ENCODE measurements around the gene ME2.
"Not testable (repeated sequence)": the region's sequence is repeated elsewhere in the genome, so short reads cannot be mapped to it uniquely, and the experiment has no call there.

Gene ME2

GRCh38 chr18:50967714-50968661 is 89.1 kb downstream of the ME2 start, which contains the start of gene ELAC1:
TSS of gene ELAC1 (plus strand) at chr18:50968040. CDS start at chr18:50974405, 6,365 bp downstream.
- DNase-seq (ENCODE audit: low read depth): peak; percentile 20
- peak within 1 kb of the TSS; percentile 80 for H3K4me3 ChIP-seq (ENCODE audit: low read depth, low read length)
- in situ Hi-C loops (cut with HindIII; ENCODE audit: low sequenced_read_pairs): no loop called here
- no peak for TF ChIP-seq CTCF (IDR thresholded peaks at IDR 0.05; ENCODE audit: low read depth, low read length, missing control alignments)

- no peak overlapping the region for H3K4me3 ChIP-seq (ENCODE audit: low read depth, low read length)
- in situ Hi-C loops (cut with HindIII; ENCODE audit: low sequenced_read_pairs): no loop called here
- TF ChIP-seq CTCF (IDR thresholded peaks at IDR 0.05; ENCODE audit: low read depth, low read length, missing control alignments): no peak
- DNase-seq (ENCODE audit: low read depth): no peak
Observed at GRCh38 chr18:50969448-50969847, 90.5 kb downstream of the ME2 start.

DNA sequence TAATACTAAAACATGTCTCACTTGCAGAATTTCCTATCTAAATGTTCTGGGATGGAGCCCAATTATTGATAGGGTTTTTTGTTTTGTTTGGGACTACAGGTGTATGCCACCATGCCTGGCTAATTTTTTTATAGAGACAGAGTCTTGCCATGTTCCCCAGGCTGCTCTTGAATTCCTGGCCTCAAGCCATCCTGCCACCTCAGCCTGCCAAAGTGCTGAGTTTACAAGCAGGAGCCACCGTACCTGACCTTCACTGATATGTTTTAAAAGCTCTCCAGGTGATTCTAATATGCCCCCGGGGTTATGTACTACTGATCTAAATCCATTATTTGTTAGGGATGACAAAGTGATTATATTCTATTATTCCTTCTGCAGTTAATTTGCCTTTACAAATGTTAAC is 91.1 kb downstream of the ME2 start:
- in situ Hi-C loops (cut with HindIII; ENCODE audit: low sequenced_read_pairs): no loop called here
- TF ChIP-seq CTCF (IDR thresholded peaks at IDR 0.05; ENCODE audit: low read depth, low read length, missing control alignments): no peak
- no peak for DNase-seq (ENCODE audit: low read depth)
- H3K4me3 ChIP-seq (ENCODE audit: low read depth, low read length): no peak overlapping the region

GRCh38 chr18:50972404-50972803 is 93.5 kb downstream of the ME2 start:
- DNase-seq (ENCODE audit: low read depth); H3K4me3 ChIP-seq (ENCODE audit: low read depth, low read length); in situ Hi-C loops (cut with HindIII; ENCODE audit: low sequenced_read_pairs): not testable (repeated sequence)

GRCh38 chr18:50973367-50974126 is 94.6 kb downstream of the ME2 start:
- DNase-seq (ENCODE audit: low read depth): no peak
- TF ChIP-seq CTCF (IDR thresholded peaks at IDR 0.05; ENCODE audit: low read depth, low read length, missing control alignments): no peak
- in situ Hi-C loops (cut with HindIII; ENCODE audit: low sequenced_read_pairs): no loop called here
- H3K4me3 ChIP-seq (ENCODE audit: low read depth, low read length): no peak overlapping the region

GRCh38 chr18:50977037-50977760 is 98.3 kb downstream of the ME2 start:
- TF ChIP-seq CTCF (IDR thresholded peaks at IDR 0.05; ENCODE audit: low read depth, low read length, missing control alignments): no peak
- in situ Hi-C loops (cut with HindIII; ENCODE audit: low sequenced_read_pairs): no loop called here
- no peak overlapping the region for H3K4me3 ChIP-seq (ENCODE audit: low read depth, low read length)
- no peak for DNase-seq (ENCODE audit: low read depth)
